MCF 10A (cell line): ENCODE data around the gene FLVCR1. TPM values are rescaled to one million over a fixed set of nuclear protein-coding genes. Genes with fewer than 3 reads are reported as not detected.

Experiments
- BruUV-seq: library from RNA; stranded (reverse); fragments of 400-500 nt; replicated peaks from 2 replicates; lab custom pipeline; 2021; lab: Mats Ljungman, UMichigan
- CTCF ChIA-PET: fragments of 300-600 bp; sonication (Branson Sonifier 250); formaldehyde crosslinking; extraction: SDS; loops from one replicate; lab custom pipeline; 2021; ENCODE audit warnings: antibody characterized with exemption, inconsistent platforms; lab: Yijun Ruan, JAX
- POLR2A ChIA-PET: fragments of 300-600, 350-650 bp; sonication (Branson Sonifier 250); formaldehyde crosslinking; extraction: SDS; loops from one replicate; lab custom pipeline; 2020; ENCODE audit warnings: antibody characterized with exemption, inconsistent platforms; lab: Yijun Ruan, JAX
- DNase-seq: peaks from one replicate; pipeline ENCODE4 v3.0.0-alpha.2; 2018; ENCODE audit not compliant: unreplicated experiment
- H3K27ac Mint-ChIP-seq: one replicate; pipeline ENCODE4 v1.8.0; 2022; ENCODE audit warnings: mild to moderate bottlenecking, low read depth, mixed read lengths; ENCODE audit not compliant: unreplicated experiment
- H3K27me3 Mint-ChIP-seq: one replicate; pipeline ENCODE4 v1.8.0; 2022; ENCODE audit warnings: mixed read lengths; ENCODE audit not compliant: insufficient read depth, unreplicated experiment
- H3K36me3 Mint-ChIP-seq: one replicate; pipeline ENCODE4 v1.8.0; 2022; ENCODE audit warnings: mild to moderate bottlenecking, moderate library complexity, mixed read lengths; ENCODE audit not compliant: insufficient read depth, unreplicated experiment
- H3K4me1 Mint-ChIP-seq: one replicate; pipeline ENCODE4 v1.8.0; 2022; ENCODE audit warnings: mixed read lengths; ENCODE audit not compliant: insufficient read depth, unreplicated experiment
- H3K4me3 Mint-ChIP-seq: one replicate; pipeline ENCODE4 v1.8.0; 2022; ENCODE audit warnings: mild to moderate bottlenecking, moderate library complexity, mixed read lengths; ENCODE audit not compliant: unreplicated experiment
- H3K9me3 Mint-ChIP-seq: one replicate; pipeline ENCODE4 v1.8.0; 2022; ENCODE audit warnings: mixed read lengths; ENCODE audit not compliant: unreplicated experiment
- intact Hi-C: fragments of 100-400 bp; cut with micrococcal nuclease; formaldehyde crosslinking; loops from 2 replicates; pipeline ENCODE4 v1.14.1; 2022
- total RNA-seq: library from RNA; stranded (reverse); gene quantifications from 2 replicates; pipeline ENCODE4 v1.2.3, GENCODE V29; 2022
- TF ChIP-seq, protein P1 (sequence below): fragments of 200-600 bp; IDR thresholded peaks from one replicate; pipeline ENCODE4 v1.8.0; 2022; ENCODE audit warnings: antibody characterized with exemption, mild to moderate bottlenecking; ENCODE audit not compliant: unreplicated experiment

Gene FLVCR1
- total RNA-seq, 1 experiment from 2014 or later: 16.5 TPM

- Mint-ChIP-seq H3K4me1 (no peaks in the 10 kb centered on the region), H3K36me3 (no peaks in the 10 kb centered on the region), H3K27ac (no peak overlapping the region), H3K27me3 (no peaks in the 10 kb centered on the region), H3K9me3 (no peaks in the 10 kb centered on the region), H3K4me3 (no peak overlapping the region)
- intact Hi-C loops: no loop called here
- ChIA-PET CTCF (interaction anchor here (0.6 to 1.7 kb wide), 2 partner anchors 65 to 1018 kb away, joined by 3 to 4 read pairs; no protein-coding TSS in a partner anchor), POLR2A (interaction anchor here (0.7 to 1.1 kb wide), 3 partner anchors 9 to 79 kb away, joined by 3 to 4 read pairs (median 4); no protein-coding TSS in a partner anchor)
- TF ChIP-seq, protein P1, sequence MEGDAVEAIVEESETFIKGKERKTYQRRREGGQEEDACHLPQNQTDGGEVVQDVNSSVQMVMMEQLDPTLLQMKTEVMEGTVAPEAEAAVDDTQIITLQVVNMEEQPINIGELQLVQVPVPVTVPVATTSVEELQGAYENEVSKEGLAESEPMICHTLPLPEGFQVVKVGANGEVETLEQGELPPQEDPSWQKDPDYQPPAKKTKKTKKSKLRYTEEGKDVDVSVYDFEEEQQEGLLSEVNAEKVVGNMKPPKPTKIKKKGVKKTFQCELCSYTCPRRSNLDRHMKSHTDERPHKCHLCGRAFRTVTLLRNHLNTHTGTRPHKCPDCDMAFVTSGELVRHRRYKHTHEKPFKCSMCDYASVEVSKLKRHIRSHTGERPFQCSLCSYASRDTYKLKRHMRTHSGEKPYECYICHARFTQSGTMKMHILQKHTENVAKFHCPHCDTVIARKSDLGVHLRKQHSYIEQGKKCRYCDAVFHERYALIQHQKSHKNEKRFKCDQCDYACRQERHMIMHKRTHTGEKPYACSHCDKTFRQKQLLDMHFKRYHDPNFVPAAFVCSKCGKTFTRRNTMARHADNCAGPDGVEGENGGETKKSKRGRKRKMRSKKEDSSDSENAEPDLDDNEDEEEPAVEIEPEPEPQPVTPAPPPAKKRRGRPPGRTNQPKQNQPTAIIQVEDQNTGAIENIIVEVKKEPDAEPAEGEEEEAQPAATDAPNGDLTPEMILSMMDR: no peak
- BruUV-seq: no TSS peak
- no peak for DNase-seq
Measured at GRCh38 chr1:212937034-212937433, 79.0 kb downstream of the FLVCR1 start.

DNA sequence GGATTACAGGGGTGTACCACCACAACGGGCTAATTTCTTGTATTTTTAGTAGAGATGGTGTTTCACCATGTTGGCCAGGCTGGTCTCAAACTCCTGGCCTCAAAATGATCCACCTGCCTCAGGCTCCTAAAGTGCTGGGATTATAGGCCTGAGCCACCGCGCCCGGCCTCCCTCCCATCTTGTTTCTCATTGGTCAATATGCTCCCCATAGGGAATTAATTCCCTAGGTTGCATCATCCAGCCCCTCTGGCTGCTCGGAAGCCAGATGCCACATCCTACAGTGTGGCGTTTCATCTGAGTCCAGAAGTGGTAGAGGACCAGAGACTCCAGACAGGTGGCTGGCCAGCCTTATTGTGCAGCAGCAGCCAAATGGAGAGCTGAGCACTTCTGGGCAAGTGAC, 80.8 kb downstream of the FLVCR1 start:
- H3K27ac Mint-ChIP-seq: no peak overlapping the region
- H3K36me3 Mint-ChIP-seq: no peaks in the 10 kb centered on the region
- ChIA-PET CTCF (interaction anchor here (0.6 to 1.3 kb wide), 5 partner anchors 8 to 835 kb away, joined by 3 to 5 read pairs (median 4); partner anchors contain the start of gene VASH2), POLR2A (no interaction called here)
- H3K9me3 Mint-ChIP-seq: no peaks in the 10 kb centered on the region
- no peaks in the 10 kb centered on the region for H3K4me1 Mint-ChIP-seq
- no peak for DNase-seq
- BruUV-seq: no TSS peak
- TF ChIP-seq, protein P1: no peak
- H3K4me3 Mint-ChIP-seq: no peak overlapping the region
- intact Hi-C loops: no loop called here
- H3K27me3 Mint-ChIP-seq: no peaks in the 10 kb centered on the region

DNA sequence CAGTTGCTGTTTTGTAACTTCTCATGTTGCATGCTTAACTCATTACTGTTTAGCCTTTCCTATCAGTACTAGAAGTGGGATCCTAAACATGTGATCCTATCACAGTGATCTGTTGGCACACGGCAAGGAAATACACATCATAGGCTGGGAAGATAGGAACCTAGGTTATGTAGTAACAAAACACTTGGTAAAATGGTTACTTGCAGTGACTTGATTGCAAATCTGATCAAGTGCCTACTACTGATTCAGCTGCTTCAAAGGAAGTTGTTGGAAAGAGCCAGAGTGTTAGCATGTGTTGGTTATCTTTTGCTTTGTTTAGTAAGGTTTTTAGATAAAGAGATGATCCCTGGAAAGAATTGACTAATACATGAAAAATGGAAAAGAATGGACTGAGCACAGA, 83.4 kb downstream of the FLVCR1 start:
- TF ChIP-seq, protein P1: no peak
- DNase-seq: no peak
- Mint-ChIP-seq H3K27ac (no peak overlapping the region), H3K4me3 (no peak overlapping the region), H3K36me3 (no peaks in the 10 kb centered on the region), H3K27me3 (no peaks in the 10 kb centered on the region), H3K9me3 (no peaks in the 10 kb centered on the region), H3K4me1 (no peaks in the 10 kb centered on the region)
- intact Hi-C loops: no loop called here
- ChIA-PET CTCF (interaction anchor here (0.7 to 3.0 kb wide), 5 partner anchors 10 to 154 kb away, joined by 3 to 11 read pairs (median 5); no protein-coding TSS in a partner anchor), POLR2A (interaction anchor here (0.6 to 1.0 kb wide), 2 partner anchors 9 to 73 kb away, joined by 4 read pairs; partner anchors contain the start of gene VASH2)
- no TSS peak for BruUV-seq

DNA sequence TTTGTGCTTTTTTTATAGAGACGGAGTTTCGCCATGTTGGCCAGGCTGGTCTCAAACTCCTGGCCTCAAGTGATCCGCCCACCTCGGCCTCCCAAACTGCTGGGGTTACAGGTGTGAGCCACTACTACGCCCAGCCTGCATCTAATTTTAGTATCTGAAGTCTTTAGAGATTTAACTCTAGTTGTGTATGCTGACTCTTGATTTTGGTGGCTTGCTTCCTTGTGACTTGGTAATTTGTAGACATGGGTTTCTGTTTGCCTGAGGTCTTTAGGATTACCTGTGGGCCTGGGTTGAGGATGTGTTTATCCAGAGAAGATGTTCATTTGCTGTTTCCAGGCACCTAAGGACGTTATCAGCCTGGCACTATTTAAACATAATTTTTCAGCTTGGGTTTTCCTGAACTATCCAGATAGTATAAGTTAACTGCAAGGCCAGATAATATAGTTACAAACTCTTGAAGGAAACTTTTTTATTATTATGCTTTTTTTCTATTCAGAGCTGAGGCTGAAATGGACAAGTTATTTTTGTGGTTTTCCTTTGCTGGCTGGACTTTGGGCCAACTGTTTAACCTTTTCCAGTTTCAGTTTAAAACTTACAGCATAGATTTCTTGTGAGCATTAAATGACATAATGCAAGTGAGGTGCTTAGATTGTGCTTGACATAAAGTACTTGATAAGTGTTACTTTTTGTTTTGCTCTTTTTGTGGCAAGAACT, 84.8 kb downstream of the FLVCR1 start:
- no peak for DNase-seq
- H3K4me1 Mint-ChIP-seq: no peaks in the 10 kb centered on the region
- H3K9me3 Mint-ChIP-seq: no peaks in the 10 kb centered on the region
- CTCF ChIA-PET: interaction anchor here (0.6 to 1.2 kb wide), 2 partner anchors 53 to 70 kb away, joined by 3 to 5 read pairs; no protein-coding TSS in a partner anchor
- no TSS peak for BruUV-seq
- no peak overlapping the region for H3K4me3 Mint-ChIP-seq
- H3K27me3 Mint-ChIP-seq: no peaks in the 10 kb centered on the region
- H3K36me3 Mint-ChIP-seq: no peaks in the 10 kb centered on the region
- H3K27ac Mint-ChIP-seq: no peak overlapping the region
- intact Hi-C loops: no loop called here
- TF ChIP-seq, protein P1: no peak
- POLR2A ChIA-PET: no interaction called here
